ENCODE results near the gene SINHCAF.
"Not testable (repeated sequence)": the region's sequence is repeated elsewhere in the genome, so short reads cannot be mapped to it uniquely, and the experiment has no call there.

The SINHCAF gene

DNA sequence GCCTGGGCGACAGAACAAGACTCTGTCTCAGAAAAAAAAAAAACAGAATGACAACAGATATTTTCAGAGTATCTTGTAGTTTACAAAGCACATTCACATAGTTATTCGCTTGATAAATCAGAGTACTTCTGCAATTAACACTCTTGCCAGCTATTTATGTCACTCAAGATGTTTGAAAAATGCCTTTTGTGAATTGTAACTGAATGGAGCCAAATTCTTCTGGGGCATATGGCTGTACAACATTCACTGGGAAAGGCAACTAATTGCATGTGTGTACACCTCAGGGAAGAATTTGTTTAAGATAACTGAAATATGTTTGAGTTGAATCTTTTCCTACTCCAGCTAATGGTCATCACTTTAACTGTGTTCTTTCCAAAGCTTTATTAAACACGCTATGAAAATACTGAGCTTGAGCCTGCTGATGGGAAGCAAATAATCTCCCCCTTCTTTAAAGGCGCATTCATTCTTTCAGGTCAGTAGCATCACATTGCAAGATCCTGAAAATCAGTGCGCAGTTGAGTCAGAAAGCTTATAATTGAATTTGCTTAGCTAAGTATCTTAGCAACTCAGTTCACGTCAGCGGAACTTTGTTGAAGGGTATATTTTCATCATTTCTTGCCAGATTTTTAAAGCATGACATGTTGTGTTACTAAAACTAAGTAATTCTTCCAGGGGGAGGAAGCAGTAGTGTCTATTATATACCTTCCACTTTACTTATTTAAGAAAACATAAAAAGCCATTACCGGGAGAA is 66.6 kb downstream of the SINHCAF start:
- no peak for DNase-seq

DNA sequence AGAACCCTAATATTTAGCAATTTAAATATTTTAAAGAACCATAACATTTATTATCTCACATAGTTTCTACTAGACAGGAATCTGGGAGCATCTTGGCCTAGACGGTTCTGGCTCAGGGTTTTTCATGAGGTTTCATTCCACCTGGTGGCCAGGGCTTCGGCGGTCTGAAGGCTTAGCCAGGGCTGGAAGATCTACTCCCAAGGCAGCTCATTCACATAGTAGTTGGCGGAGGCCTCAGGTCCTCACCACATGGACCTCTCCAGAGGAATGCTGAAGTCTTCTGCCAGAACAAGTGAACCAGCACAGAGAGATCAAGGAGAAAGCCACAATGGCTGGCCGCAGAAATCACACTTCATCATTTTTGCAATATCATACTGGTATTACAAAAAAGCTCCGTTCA is 68.2 kb downstream of the SINHCAF start:
- DNase-seq: no peak

DNA sequence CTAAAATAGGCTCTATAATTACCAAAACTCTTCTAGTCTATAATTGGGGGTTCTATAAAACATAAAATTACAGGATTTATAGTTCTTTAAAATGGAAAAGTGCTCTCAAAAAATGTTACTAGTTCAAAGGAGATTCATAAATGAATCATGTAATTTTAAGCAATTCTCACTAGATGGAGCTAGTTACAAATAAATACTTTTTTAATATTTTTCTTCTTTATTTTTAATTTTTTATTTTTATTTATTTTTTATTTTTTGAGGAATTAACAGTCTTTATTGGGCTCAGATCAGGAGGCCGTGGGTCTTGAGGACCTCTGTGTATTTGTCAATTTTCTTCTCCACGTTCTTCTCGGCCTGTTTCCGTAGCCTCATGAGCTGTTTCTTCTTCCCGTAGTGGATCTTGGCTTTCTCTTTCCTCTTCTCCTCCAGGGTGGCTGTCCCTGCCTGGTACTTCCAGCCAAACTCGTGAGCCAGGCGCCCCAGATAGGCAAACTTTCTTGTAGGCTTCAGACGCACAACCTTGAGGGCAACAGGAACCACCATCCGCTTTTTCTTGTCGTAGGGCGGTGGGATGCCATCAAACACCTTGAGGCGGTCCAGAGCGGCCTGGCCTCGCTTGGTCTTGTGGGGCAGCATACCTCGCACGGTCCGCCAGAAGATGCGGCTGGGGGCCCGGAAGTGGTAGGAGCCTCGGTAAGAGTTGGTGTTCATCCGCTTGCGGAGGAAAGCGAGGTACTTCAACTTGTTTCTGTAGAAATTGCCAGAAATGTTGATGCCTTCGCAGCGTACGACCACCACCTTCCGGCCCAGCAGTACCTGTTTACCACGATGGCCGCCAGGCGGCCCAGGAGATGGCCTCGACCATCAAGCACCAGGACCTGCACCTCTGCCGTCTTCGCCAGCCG is 74.0 kb downstream of the SINHCAF start:
- peak in 1 of 2 donors; percentile 6 for DNase-seq

GRCh38 chr12:31250179-31250578 is 75.8 kb downstream of the SINHCAF start:
- DNase-seq: no peak

GRCh38 chr12:31249356-31249755 is 76.6 kb downstream of the SINHCAF start:
- no peak for DNase-seq

DNA sequence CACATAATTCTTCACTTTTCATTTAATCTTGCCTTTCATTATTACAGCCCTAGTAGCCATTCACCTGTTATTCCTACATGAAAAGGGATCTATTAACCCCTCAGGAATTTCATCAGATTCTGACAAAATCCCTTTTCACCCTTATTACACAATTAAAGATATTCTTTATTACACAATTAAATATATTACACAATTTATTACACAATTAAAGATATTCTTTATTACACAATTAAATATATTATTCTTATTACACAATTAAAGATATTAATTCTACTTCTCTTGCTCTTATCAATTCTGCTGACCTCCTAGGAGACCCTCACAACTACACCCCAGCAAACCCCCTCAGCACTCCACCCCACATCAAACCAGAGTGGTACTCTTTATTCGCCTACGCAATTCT is 77.1 kb downstream of the SINHCAF start:
- no peak for DNase-seq

DNA sequence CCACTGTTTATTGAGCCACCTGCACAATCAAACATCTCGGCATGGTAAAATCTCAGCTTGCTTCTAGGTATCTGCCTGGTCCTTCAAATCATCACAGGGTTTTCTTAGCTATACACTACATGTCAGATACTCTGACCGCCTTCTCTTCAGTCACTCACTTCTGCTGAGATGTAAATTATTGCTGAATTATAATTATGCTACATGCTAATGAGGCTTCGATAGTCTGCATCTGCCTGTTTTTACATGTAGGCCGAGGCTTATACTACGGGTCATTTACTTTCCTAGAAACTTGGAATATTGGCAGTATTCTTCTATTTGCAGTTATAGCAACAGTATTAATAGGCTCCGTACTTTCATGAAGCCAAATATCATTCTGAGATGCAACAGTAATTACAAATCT is 77.6 kb downstream of the SINHCAF start:
- DNase-seq: no peak

- DNase-seq: no peak
These were observed 79.5 kb downstream of the SINHCAF start for GRCh38 chr12:31246470-31246850.

- no peak for DNase-seq
These were observed 80.0 kb downstream of the SINHCAF start for GRCh38 chr12:31245822-31246469.

DNA sequence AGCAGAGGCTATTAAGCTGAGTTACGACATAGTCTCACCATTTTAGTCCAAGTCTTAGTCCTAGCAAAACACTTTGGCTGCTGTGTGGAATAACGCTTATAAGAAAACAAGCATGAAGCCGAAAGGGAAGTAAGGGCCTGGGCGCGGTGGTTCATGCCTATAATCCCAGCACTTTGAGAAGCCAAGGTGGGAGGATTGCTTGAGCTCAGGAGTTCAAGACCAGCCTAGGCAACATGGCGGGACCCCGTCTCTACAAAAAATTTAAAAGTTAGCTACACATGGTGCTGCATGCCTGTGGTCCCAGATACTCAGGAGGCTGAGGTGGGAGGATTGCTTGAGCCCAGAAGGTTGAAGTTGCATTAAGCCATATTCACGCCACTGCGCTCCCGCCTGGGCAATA is 83.5 kb downstream of the SINHCAF start:
- not testable (repeated sequence) for DNase-seq

DNA sequence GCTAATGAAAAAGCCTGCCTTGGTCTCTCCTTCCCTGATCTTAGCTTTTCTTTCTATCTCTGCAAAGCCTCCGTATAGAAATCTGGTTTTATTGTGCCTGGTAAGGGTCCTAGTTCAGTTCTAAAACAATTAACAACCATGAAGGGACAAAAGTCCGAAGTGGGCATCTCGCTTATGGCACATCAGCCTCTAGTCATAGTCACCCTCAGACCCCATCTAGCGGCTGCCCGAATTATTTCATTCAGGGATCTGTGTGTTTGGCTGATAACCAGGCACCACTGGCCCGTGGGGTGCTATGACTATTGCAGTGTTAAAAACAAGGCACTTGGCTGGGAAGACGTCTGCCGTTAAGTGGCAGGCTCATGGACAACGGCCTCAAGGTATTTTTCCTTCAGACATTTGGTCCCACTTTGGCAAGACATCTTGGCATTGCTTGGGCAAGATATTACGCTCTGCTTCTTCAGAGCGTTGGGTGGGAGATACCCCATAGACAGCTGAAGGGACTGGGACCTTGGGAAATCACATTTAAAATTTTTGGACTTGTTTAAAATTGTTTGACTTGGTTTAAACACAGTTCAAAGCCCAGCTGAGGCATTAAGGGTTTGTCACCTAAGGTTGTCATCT is 87.1 kb downstream of the SINHCAF start:
- DNase-seq: peak; percentile 34 to 50

DNA sequence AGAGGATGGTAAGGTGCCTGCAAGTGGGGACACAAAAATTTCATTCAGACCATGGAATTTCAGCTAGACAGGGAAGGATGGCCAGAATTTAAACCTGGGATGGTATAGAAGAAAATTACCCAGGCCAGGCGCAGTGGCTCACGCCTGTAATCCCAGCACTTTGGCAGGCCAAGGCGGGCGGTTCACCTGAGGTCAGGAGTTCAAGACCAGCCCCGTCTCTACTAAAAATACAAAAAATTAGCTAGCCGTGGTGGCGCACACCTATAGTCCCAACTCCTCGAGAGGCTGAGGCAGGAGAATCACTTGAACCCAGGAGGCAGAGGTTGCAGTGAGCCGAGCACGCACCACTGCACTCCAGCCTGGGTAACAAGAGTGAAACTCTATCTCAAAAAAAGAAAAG is 87.6 kb downstream of the SINHCAF start:
- DNase-seq: not testable (repeated sequence)

- DNase-seq: no peak
These were observed 88.8 kb downstream of the SINHCAF start for GRCh38 chr12:31236998-31237637.

DNA sequence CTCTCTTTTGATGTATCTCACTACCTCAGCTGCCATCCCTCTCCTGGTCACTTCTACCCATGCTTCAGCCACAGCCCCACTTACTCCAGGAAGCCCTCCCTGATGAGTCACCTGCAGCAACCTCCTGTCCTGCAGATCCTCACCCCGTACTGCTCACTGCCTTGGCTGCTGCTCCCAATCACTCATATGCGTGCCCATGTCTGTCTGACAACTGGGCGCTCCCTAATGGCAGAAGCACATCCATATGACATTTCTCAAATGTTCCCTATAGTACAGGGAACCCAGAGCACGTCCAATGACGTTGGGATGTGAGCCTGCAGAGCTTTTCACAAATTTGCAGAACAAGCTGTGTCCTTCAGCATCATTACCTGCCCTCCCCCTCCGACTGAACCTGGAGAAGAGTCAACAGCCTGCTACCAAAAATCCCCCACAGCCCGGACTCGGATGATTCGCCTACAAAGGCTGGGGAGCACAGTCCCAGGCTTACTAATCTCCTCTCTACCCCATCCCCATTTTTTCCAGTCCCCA is 90.0 kb downstream of the SINHCAF start:
- DNase-seq: no peak

- DNase-seq: no peak
These were observed 90.7 kb downstream of the SINHCAF start for GRCh38 chr12:31234955-31235867.

DNA sequence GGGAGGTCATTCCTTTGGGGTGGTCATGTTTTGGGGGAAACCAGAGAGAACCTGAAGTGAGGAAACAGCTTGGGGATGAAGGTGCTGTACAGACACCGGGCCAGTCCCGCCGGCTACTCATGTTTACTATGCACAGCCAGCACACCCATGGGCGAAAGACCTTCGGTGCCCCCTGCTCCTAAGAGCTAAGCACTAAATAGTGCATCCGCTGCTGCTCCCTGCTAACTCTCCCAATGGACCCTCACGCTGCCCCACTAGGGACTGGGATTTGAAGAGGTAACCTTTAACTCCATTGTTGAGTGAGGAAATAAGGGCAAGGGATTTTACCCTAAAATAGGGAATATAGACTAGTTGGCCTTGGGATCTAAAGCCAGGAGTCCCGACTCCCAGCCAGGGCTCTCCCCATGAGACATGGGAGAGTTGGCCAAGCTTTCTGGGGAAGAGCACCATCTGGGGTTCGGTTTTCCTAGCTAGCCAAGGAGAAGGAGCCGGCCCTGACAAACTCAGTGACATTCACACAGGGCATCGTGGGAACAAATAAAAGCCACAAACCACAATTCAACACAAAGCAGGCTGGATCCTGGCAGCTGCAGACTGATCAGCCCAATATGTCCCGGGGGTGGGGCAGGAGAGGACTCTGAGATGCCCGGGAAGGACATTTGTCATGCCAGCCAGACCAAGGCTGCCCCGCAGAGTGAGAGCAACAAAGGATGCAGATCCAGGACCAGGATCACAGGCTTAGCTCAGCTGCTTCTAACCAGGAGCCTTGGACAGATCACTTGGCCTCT is 91.7 kb downstream of the SINHCAF start:
- DNase-seq: no peak

- DNase-seq: no peak
These were observed 92.8 kb downstream of the SINHCAF start for GRCh38 chr12:31233061-31233730.

DNA sequence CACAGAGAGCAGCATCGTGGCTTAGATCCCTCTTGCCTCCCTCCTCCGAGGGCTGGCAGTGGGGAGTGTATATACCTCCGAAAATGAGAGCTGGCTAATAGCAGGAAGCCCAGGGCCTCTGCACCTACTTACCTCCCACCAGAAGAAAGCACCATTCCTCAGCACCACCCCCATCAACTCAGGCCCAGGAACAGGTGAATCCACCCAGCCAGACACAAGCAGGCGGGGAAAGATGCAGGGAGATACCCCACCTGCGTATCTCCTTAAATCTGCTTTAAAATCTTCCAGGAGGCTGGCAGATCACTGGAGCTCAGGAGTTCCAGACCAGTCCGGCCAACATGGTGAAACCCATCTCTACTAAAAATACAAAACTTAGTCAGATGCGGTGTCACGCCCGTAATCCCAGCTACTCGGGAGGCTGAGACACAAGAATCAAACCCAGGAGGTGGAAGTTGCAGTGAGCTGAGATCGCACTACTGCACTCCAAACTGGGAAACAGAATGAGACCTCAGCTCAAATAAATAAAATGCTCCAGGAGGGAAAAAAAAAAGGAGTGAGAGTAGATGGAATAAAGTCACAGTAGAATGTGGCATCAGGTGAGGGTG is 93.5 kb downstream of the SINHCAF start:
- no peak for DNase-seq

GRCh38 chr12:31231611-31232360 is 94.2 kb downstream of the SINHCAF start:
- DNase-seq: no peak

Data from CD4-positive, alpha-beta T cell treated with Interleukin-1 beta for 1 hour (primary cell).